RWPE2 (cell line): ENCODE data around the gene BRIX1.
"Not testable (repeated sequence)": the region's sequence is repeated elsewhere in the genome, so short reads cannot be mapped to it uniquely, and the experiment has no call there.

Source experiments
- ATAC-seq: fragments of 200-7000 bp; cut with Tn5 transposase; 3 replicates; pipeline ENCODE4 v1.9.1; 2021; ENCODE audit warnings: low read depth
- DNase-seq: peaks from one replicate; pipeline ENCODE4 v3.0.0-alpha.2; 2020; ENCODE audit warnings: low spot score
- H3K27ac ChIP-seq: fragments of 450-650 bp; 2 replicates; pipeline ENCODE4 v1.5.1; 2017; ENCODE audit warnings: mild to moderate bottlenecking; ENCODE audit not compliant: poor library complexity, severe bottlenecking
- H3K27me3 ChIP-seq: fragments of 250-450 bp; sonication (Bioruptor Pico); 2 replicates; pipeline ENCODE4 v1.5.1; 2021; ENCODE audit warnings: mild to moderate bottlenecking, moderate library complexity; ENCODE audit not compliant: insufficient read depth, poor library complexity, severe bottlenecking
- H3K36me3 ChIP-seq: fragments of 250-450 bp; sonication (Bioruptor Pico); 2 replicates; pipeline ENCODE4 v1.5.1; 2020; ENCODE audit warnings: low read depth, mild to moderate bottlenecking, moderate library complexity
- H3K4me1 ChIP-seq: fragments of 250-450 bp; sonication (Bioruptor Pico); 2 replicates; pipeline ENCODE4 v1.5.1; 2021; ENCODE audit warnings: mild to moderate bottlenecking, moderate library complexity; ENCODE audit not compliant: insufficient read depth, poor library complexity, severe bottlenecking
- H3K4me3 ChIP-seq: fragments of 250-450 bp; sonication (Bioruptor Pico); 2 replicates; pipeline ENCODE4 v1.5.1; 2021; ENCODE audit warnings: mild to moderate bottlenecking, moderate library complexity; ENCODE audit not compliant: severe bottlenecking
- H3K9me3 ChIP-seq: fragments of 250-450 bp; sonication (Bioruptor Pico); 2 replicates; pipeline ENCODE4 v1.5.1; 2021; ENCODE audit warnings: mild to moderate bottlenecking, moderate library complexity; ENCODE audit not compliant: severe bottlenecking
- CTCF ChIP-seq: fragments of 450-650 bp; IDR thresholded peaks from one replicate; pipeline ENCODE4 v1.5.1; 2017; ENCODE audit warnings: mild to moderate bottlenecking, moderate library complexity; ENCODE audit not compliant: poor library complexity, severe bottlenecking

Gene BRIX1

GRCh38 chr5:34919077-34919476, 3.6 kb downstream of the BRIX1 start:
- peaks cover 75% of the 10 kb centered on the region for H3K36me3 ChIP-seq
- H3K27me3 ChIP-seq = no peaks in the 10 kb centered on the region
- no peak for DNase-seq
- ATAC-seq = no peak
- no peak overlapping the region for H3K27ac ChIP-seq
- no peaks in the 10 kb centered on the region for H3K9me3 ChIP-seq
- peaks cover 30% of the 10 kb centered on the region for H3K4me1 ChIP-seq
- H3K4me3 ChIP-seq = no peak overlapping the region
- TF ChIP-seq CTCF = peak; percentile 5

- H3K36me3 ChIP-seq = peaks cover 88% of the 10 kb centered on the region
These were observed 7.7 kb downstream of the BRIX1 start for GRCh38 chr5:34923256-34923655.

GRCh38 chr5:34923694-34924461, 8.4 kb downstream of the BRIX1 start:
- Histone ChIP-seq H3K27me3 (no peaks in the 10 kb centered on the region), H3K27ac (peak overlapping the region; percentile 41), H3K4me3 (no peak overlapping the region), H3K4me1 (peaks cover 23% of the 10 kb centered on the region), H3K9me3 (no peaks in the 10 kb centered on the region), H3K36me3 (peaks cover 82% of the 10 kb centered on the region)
- no peak for TF ChIP-seq CTCF
- peak; percentile 97 for ATAC-seq
- DNase-seq = no peak

More at GRCh38 chr5:34923256-34923655, 7.7 kb downstream of the BRIX1 start:
- not testable (repeated sequence) for H3K9me3 ChIP-seq, ATAC-seq, H3K4me3 ChIP-seq, H3K27me3 ChIP-seq, DNase-seq
- Histone ChIP-seq H3K27ac (peak overlapping the region; percentile 41), H3K4me1 (peaks cover 23% of the 10 kb centered on the region)

GRCh38 chr5:34924462-34924765, 8.9 kb downstream of the BRIX1 start:
- DNase-seq (no peak), ATAC-seq (no peak)
- no peak for TF ChIP-seq CTCF
- no peak overlapping the region for H3K4me3 ChIP-seq
- H3K27ac ChIP-seq = peak overlapping the region; percentile 41
- H3K9me3 ChIP-seq = no peaks in the 10 kb centered on the region
- H3K4me1 ChIP-seq = peaks cover 23% of the 10 kb centered on the region
- H3K36me3 ChIP-seq = peaks cover 78% of the 10 kb centered on the region
- H3K27me3 ChIP-seq = no peaks in the 10 kb centered on the region

GRCh38 chr5:34926318-34926888, 10.9 kb downstream of the BRIX1 start:
- peaks cover 32% of the 10 kb centered on the region for H3K4me1 ChIP-seq
- H3K36me3 ChIP-seq = peaks cover 58% of the 10 kb centered on the region
- no peak overlapping the region for H3K4me3 ChIP-seq
- H3K9me3 ChIP-seq = no peaks in the 10 kb centered on the region
- no peaks in the 10 kb centered on the region for H3K27me3 ChIP-seq
- no peak for TF ChIP-seq CTCF
- DNase-seq (no peak), ATAC-seq (no peak)
- no peak overlapping the region for H3K27ac ChIP-seq
